GM21717 (cell line): ENCODE measurements around the gene OR51D1.

Source experiments
- ATAC-seq: cut with Tn5 transposase; IDR thresholded peaks from one replicate; pipeline ENCODE4 v1.9.1; 2021; ENCODE audit warnings: mild to moderate bottlenecking, moderate library complexity; ENCODE audit not compliant: unreplicated experiment

Gene OR51D1

GRCh38 chr11:4636962-4637661, at the start of gene OR51D1:
OR51D1 (plus strand) TSS chr11:4637477; CDS start chr11:4639791, 2,314 bp downstream.
- peak; percentile 85 for ATAC-seq

- no peak for ATAC-seq
These were observed 48.3 kb upstream of the OR51D1 start for GRCh38 chr11:4589017-4589416.

GRCh38 chr11:4593739-4594138, 43.5 kb upstream of the OR51D1 start, which contains the start of gene OR52I1:
OR52I1 (plus strand) TSS chr11:4594039; CDS start chr11:4594039, 0 bp downstream.
- no peak for ATAC-seq

GRCh38 chr11:4605057-4605456, 32.2 kb upstream of the OR51D1 start:
- no peak for ATAC-seq

DNA sequence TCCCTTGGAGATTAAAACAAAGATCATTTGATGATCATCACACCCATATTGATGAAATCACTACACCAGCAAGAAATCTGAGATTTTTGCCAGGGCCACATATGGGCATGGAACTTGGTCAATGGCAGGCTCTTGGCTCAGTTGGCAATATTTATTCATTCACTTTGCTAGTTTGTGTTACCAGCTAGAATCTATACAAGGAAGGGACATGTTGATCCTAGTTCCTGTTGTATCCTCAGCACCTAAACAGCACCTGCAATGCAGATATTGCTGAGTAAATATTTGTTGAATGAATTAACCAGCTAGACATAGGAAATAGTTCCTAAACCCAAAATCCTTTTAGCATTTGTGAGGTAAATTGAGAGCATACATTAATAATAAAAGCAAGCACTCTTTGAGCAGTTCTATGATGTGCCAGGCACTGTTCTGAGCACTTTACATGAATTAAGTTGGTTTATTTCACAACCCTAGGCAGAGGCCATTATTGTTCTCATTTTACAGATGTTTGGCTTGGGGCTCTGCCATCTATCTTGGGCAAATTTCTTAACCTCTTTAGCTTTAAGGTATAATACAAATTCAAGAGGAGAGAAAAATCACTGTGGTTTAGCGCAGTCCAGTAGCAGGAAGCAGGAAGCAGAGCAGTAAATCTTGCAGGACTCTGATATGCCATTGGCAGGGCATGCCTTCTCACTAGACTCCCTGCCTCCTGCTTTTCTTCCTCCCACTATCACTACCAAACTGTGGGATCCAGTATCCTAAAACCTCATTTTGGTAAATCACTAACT, 30.9 kb upstream of the OR51D1 start:
- no peak for ATAC-seq

DNA sequence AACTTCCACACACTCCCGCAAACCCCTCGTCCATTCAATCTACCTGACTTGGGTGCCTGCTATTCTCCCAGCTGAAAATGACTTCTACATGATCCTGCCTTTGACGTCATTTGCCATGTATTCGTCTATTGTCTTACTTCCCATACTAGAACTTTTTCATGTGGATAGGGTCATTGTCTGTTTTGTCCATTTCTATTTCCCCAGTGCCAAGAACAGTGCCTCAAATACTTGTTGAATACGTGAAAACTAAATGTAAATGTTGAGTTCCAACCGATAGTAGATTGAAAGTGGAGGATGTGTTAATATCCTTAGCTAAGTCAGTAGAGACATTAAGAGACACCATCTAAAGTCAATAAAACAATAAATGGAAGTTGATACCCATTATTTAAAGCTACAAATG, 30.2 kb upstream of the OR51D1 start:
- ATAC-seq: no peak

DNA sequence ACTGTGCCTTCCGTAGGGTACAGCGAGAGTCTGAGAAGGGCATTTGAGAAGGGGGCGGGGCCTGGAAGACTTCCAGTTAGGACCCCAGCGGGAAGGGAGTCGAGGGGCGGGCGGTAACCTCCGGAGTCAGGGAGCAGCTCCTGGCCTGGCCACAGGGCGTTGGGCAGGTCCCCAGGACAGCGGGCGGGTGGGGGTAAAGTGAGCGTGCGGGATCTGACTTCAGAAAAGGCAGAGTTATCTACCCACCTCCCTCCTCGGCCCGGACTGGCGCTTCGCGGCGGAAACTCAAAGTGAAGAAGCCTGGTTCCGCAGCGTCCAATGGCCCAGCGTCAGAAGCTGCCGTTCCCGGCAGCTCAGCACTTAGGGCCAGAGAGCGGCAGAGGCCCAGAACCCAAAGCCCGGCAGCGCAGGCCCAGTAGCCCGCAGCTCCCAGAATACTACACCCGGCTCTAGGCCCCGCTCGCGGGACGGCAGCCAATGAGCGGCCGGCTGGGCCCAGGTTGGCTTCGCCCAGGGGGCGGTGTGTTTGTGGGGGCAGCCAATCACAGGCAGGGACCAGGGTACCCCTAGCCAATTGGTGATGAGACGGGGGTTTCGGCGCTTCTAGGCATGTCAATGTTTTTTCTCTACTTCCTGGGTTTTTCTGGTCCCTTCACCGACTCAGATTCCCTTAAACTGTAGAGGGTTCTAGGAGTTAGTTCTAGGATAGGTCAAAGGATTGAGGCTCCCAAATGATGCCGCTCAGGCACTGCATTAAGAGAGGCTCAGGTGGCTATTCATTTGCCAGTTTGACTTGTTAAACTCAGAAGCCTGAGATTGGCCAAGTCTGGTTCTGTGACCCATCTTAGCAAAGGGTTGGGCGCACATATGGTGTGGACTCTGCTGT, 29.3 kb upstream of the OR51D1 start, which contains the start of gene TRIM68:
Gene TRIM68, minus strand, starts transcription at position 451 of the 886 bp plus-strand sequence. CDS start 2,727 bp downstream, outside the sequence.
- ATAC-seq: peak; percentile 100

DNA sequence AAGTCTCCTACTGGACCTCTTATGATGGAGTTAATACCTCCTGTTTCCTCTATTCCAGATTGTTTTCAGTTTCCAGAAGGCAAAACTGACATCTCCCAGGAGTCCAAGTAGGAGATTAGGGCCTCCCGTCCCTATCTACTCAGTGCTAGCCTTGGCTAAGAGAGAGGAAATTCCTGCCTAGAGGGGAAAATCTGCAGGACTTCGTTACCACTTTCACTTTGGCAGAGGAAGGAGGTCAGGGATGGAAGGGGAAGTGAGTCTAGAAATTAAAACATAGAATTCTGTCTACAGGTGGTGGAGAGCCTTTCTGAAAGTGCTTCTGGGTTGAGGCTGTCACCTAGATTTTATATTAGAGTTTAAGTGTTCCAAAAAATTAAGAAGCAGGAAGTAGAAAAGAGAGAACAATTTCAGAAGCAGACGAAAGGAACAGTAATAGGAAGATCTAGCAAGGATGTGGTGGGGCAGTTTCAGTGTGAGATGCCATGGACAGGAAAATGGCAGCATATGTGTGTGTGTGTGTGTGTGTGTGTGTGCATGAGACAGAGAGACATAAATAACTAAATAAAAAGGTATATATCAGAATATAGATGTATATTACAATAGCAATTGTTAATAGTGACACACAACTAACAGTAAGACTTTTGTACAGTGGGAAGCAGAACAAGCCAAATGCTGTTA, 26.9 kb upstream of the OR51D1 start:
- no peak for ATAC-seq

DNA sequence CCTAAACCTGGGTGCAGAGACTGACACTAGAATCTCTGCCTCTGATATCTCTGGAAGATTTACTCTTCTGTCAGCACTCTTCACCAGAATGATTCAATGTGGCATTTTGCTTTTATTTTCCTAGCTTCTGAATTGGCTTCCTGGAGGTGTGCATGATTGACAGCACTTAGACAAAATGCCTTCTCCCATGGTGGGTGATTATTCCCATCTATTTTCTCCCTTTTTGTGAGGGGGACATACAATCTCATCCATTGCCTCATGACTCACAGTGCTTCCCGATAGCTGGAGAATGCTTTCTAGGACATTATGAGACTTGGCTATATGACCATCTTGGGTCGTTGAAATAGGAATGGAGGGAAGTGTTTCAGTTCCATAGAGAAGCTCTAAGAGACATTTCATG, 25.3 kb upstream of the OR51D1 start:
- no peak for ATAC-seq

- no peak for ATAC-seq
These were observed 21.3 kb upstream of the OR51D1 start for GRCh38 chr11:4615856-4616444.

DNA sequence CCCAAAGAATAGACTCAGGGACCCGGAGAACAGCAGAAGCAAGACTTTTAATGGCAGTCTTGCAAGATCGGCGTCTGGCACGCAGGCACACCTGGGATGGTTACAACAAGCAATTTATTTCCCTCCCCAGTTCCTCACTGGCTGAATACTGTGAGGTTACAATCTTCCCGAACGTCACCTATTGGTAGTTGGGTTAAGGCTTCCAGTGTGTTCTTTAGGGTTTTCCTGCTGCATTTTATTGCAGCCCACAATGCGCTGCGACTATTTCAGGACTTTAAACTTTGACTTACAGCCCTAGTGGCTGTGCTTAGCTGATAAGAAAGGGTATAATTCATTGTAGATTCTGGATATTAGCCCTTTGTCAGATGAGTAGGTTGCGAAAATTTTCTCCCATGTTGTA, 17.8 kb upstream of the OR51D1 start:
- ATAC-seq: no peak

DNA sequence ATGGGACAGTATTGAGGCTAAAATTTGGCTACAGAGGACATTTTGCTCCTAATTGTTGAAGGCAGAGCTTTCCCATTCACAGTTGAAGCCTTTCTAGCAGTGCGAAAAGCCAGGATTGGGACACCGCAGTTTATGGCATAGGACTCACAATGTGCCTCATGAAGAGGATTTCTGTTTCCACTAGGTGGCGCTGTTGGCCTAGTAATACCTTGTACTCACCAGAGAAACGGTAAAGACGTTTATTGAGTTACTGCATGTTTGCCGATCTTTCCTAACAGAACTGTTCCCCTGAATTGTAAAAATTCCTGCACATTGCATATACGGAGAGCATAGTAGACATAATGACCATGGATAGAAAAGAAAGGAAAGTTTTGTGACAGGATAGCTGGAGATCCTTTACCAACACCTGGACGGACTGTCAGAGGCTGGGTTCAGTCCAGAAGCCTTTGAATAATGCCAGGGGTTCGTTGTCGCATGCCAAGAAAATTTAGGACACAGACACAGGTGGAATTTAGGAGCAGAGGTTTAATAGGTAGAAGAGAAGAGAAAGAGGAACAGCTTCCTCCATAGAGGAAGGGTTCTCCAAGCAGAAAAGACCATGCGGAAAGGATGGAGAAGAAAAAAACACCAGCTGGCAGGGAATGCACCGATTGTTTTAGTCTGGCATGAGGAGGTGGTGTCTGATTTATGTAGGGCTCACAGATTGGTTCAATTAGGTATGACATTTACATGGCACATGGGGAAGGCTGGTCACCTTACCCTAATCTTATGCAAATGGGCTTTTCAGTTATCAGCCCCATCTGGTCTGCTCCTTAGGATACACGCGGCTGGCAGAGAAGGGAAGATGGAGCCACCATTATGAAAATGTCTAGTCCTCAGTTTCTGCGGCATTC, 10.8 kb upstream of the OR51D1 start:
- ATAC-seq: peak; percentile 61

DNA sequence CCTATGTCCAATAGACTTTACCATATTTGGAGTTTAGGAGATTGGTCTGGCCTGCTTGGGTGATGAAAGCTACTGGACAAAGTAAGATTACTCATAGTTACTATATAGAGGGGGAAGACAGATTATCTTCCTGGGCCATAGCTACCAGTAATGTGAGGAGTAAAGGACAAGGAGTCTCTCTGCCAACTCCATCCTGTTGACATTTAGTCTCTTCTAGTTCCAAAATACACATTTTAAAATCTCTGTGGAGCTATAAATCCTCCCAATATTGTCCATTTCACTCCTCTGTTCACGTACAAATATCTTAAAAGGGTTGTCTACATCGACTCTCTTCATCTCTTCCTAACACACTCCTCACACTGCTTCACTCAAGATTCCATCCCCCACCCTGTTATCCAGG, 1.1 kb upstream of the OR51D1 start:
- no peak for ATAC-seq

DNA sequence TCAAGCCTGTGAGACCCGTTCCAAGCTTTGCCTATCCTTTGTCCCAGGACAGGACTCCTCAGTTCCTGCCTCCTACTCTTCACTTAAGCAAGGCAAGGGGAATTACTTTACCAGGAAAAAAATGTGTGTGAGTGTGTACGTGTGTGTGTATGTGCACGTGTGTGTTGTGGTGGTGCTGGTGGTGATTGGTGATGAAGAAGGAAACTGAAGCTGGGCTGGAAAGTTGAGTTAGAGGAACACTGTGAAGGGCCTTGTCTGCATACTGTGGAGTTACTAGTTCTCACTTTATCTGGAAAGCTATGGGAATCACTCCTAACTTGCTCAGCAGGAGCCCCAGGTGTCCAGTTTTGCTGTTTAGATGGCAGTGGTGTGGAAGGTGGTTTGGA, 378 bp downstream of the OR51D1 start:
- ATAC-seq: no peak

- no peak for ATAC-seq
These were observed 2.7 kb downstream of the OR51D1 start for GRCh38 chr11:4639931-4640330.

DNA sequence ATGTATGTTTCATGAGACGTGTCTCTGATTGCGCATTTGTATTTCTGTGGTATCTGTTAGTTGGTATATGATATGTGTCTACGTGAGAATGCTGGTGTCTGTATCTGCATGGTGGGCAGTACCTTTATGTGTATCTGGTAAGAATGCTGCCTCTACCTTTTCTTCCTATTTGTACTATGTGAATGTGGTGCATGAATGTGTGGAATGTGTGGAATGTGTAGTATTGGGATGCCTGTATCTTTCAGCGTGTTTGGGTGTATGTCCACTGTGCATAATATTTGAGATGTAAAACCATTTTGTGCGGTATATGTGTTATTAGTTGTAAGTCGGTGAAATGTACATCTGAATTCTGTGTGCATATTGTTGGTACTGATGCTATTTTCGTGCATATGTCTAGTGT, 4.2 kb downstream of the OR51D1 start:
- ATAC-seq: no peak

DNA sequence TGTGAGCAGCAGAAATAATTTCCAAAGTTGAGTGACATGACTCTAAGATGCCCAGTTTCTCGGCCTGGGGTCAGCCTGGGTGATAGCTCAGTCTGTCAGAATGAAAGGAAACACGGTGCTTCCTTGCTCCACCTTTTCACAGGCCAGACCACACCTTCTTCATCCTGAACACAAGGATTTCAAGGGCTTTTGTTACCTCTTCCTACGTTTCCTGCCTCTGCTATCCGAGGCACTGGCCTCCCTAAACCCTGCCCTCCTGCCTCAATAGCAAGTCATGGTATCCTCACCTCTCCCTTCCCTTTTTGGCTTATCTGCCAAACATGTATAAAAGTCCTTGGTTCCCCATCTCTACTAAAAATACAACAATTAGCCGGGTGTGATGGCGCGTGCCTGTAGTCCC, 4.8 kb downstream of the OR51D1 start:
- ATAC-seq: no peak

- no peak for ATAC-seq
These were observed 5.8 kb downstream of the OR51D1 start for GRCh38 chr11:4643076-4643475.

- no peak for ATAC-seq
These were observed 6.4 kb downstream of the OR51D1 start, which contains the start of gene OR51E1 for GRCh38 chr11:4643682-4644081. OR51E1 (plus strand) TSS chr11:4643982; CDS start chr11:4652527, 8,545 bp downstream.
